HG03159 (cell line): ENCODE results near the gene NRSN2.
A peak's percentile ranks its signal among the peaks of the same experiment; 100 is the strongest.

ENCODE experiments used
- ATAC-seq: cut with Tn5 transposase; IDR thresholded peaks from one replicate; pipeline ENCODE4 v1.9.1; 2021; ENCODE audit warnings: mild to moderate bottlenecking, moderate library complexity; ENCODE audit not compliant: unreplicated experiment

The NRSN2 gene

GRCh38 chr20:346640-347316 is at the start of gene NRSN2:
TSS of gene NRSN2 (plus strand) at chr20:347111. CDS start at chr20:349644, 2,533 bp downstream.
- ATAC-seq: peak; percentile 33

- ATAC-seq: peak; percentile 24
Measured at GRCh38 chr20:297925-298775, 48.8 kb upstream of the NRSN2 start.

GRCh38 chr20:298776-299391 is 48.0 kb upstream of the NRSN2 start:
- ATAC-seq: no peak

- no peak for ATAC-seq
Measured at GRCh38 chr20:300345-300990, 46.4 kb upstream of the NRSN2 start.

GRCh38 chr20:301886-302848 is 44.7 kb upstream of the NRSN2 start:
- ATAC-seq: no peak

GRCh38 chr20:305745-306144 is 41.2 kb upstream of the NRSN2 start:
- ATAC-seq: no peak

- ATAC-seq: no peak
Measured at GRCh38 chr20:308427-309038, 38.4 kb upstream of the NRSN2 start.

GRCh38 chr20:309306-309840 is 37.5 kb upstream of the NRSN2 start:
- ATAC-seq: no peak

GRCh38 chr20:309841-310644 is 36.9 kb upstream of the NRSN2 start:
- ATAC-seq: peak; percentile 99

GRCh38 chr20:310645-311044 is 36.3 kb upstream of the NRSN2 start:
- ATAC-seq: no peak

GRCh38 chr20:311609-312008 is 35.3 kb upstream of the NRSN2 start:
- no peak for ATAC-seq

- no peak for ATAC-seq
Measured at GRCh38 chr20:312067-312466, 34.8 kb upstream of the NRSN2 start.

- no peak for ATAC-seq
Measured at GRCh38 chr20:312866-313265, 34.0 kb upstream of the NRSN2 start.

GRCh38 chr20:313402-313801 is 33.5 kb upstream of the NRSN2 start:
- no peak for ATAC-seq

GRCh38 chr20:313948-314347 is 33.0 kb upstream of the NRSN2 start:
- ATAC-seq: no peak

- no peak for ATAC-seq
Measured at GRCh38 chr20:316316-317068, 30.4 kb upstream of the NRSN2 start.

- peak; percentile 45 for ATAC-seq
Measured at GRCh38 chr20:324177-325044, 22.5 kb upstream of the NRSN2 start.
